GM12872 (cell line): ENCODE measurements around the gene PLEKHM3.

Experiments
- CTCF ChIP-seq: IDR thresholded peaks from 3 replicates; pipeline ENCODE4 v1.5.1; 2011; ENCODE audit warnings: low read depth, mild to moderate bottlenecking, low read length, moderate library complexity; ENCODE audit not compliant: insufficient read depth

Gene PLEKHM3

GRCh38 chr2:207892716-207893402, 132.5 kb downstream of the PLEKHM3 start:
- no peak for TF ChIP-seq CTCF

GRCh38 chr2:207891086-207891844, 134.1 kb downstream of the PLEKHM3 start:
- no peak for TF ChIP-seq CTCF

GRCh38 chr2:207887500-207887899, 137.8 kb downstream of the PLEKHM3 start:
- no peak for TF ChIP-seq CTCF

GRCh38 chr2:207885010-207885409, 140.3 kb downstream of the PLEKHM3 start:
- TF ChIP-seq CTCF: no peak

- no peak for TF ChIP-seq CTCF
Measured at GRCh38 chr2:207884127-207884526, 141.2 kb downstream of the PLEKHM3 start.

GRCh38 chr2:207883002-207883780, 142.1 kb downstream of the PLEKHM3 start:
- TF ChIP-seq CTCF: no peak

GRCh38 chr2:207881902-207882301, 143.4 kb downstream of the PLEKHM3 start:
- TF ChIP-seq CTCF: no peak
